ENCODE results near the gene ITIH6.
"Not testable (repeated sequence)": the region's sequence is repeated elsewhere in the genome, so short reads cannot be mapped to it uniquely, and the experiment has no call there.

Gene ITIH6

GRCh38 chrX:54798137-54798536 is at the start of gene ITIH6:
Gene ITIH6, minus strand, starts transcription at chrX:54798255. Its CDS starts 45 bp downstream, at chrX:54798210.
- DNase-seq = no peak

GRCh38 chrX:54847700-54848099 is 49.6 kb upstream of the ITIH6 start:
- DNase-seq = not testable (repeated sequence)

DNA sequence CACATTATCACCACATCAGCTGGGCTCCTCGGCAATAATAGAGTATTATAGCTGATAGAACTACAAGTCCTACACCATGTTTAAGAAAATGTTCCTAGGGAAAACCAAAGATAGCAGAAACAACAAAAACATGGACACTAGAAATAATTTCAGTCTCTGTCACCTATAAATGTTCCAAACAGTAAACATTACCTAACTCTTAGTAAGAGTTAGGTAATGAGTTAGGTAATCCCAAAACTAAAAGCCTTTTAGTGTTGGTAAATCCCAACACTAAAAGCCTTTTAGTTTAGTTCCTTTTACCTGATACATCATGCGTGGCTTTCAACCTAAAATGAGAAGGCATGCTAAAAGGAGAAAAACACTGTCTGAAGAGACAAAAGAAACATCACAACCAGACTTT is 45.0 kb upstream of the ITIH6 start:
- DNase-seq = no peak

DNA sequence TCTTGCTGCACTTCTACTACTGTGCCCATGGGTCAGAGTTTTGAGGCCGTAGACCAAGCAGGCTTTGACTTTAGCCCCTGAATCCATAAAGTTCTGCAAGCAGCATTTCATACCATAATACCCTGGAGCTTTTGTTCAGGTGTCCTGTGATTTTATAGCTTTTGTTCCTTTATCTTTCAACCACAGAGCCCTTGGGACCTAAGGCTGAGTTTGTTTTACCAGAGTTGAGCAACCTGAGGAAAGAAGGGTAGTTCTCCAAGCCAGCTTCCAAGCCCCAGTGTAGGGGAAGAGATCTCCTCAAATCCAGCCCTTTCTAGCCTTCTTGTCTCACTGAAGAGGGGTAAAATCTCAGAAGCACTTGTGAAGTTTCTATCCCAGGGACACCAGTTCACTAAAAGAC is 44.6 kb upstream of the ITIH6 start:
- no peak for DNase-seq

DNA sequence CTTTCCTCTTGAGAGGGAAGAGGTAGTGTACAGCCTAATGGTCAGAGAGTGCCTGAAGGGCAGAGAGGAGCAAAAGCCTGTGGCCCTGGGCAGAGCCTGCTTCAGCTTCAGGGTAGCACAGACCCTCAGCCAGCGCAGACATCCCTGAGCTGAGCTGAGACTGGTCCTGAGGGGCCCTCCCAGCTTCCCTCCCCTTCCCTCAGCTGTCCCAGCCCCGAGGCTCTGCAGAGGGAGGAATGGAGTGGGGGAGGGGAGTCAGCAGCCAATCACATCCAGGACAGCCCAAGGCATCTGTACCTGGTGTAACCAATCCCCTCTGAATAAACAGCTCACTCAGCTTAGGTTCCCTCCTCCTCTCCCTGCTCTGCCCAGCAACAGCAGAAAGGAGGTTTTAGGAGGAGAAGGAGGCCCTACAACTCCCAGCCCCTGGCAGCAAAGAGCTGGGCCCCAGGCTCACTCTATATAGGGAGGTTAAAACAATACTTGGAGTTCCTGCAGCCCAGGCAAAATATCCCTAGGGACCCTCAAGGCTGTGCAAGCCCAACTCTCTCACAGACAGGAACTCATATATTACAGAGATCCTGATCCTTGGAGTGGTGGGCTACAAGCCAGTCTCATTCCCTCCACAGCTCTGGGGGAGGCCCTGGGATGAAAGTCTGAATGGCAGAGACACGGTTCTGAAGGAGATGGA is 43.3 kb upstream of the ITIH6 start:
- DNase-seq = not testable (repeated sequence)

- DNase-seq = no peak
These were observed 40.5 kb upstream of the ITIH6 start for GRCh38 chrX:54838583-54838982.

- DNase-seq = no peak
These were observed 28.5 kb upstream of the ITIH6 start for GRCh38 chrX:54826598-54826997.

DNA sequence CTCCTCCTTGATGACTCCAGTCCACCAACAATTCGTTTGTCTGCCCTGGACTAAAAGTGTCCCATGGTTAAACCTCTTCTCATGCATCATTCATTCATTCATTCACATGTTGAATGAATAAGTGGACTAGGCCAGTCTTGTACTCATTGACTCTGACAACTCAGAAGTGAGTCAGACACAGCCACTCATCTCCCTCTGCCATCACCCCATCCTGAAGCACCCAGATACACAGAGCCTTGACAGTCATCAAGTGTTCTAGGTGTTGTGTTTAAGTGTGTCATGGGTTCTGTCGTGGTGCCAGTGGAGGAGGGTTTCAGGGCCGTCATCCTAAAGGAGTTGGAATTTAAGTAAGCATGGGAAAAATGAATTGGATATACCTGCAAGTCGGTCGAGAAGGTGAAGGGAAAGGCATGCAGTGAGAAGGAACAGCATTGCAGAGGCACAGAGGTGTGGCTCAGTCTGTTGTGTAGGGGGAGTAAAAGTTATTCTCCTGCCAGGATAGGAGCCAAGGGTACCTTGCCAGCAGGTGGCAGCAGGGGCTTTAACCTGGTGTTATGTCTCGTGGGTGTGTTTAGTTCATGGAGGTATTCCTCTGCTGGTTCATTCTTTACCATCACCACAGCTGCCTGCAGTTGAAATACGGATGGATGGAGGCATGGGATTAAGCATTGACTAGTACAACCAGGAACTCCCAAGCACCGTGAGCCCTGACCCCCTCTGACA is 27.8 kb upstream of the ITIH6 start:
- no peak for DNase-seq

DNA sequence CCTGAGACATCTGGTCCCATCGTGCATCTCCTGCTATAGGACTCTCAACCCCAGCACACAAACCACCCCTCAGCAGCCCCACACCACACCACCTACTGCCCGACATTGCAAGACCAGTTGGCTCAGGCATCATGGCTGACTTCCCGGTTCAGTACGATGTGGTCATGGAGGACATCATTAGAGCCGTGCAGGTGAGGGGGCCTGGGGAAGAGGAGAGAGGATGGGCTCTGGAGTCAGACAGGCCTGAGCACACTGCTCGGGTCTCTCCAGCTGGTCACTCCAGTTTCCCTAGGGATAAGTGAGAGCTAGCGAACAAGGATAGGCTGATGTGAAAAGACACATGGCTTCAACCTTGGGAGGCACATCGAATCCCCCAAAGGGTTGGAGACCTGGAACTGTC is 26.7 kb upstream of the ITIH6 start:
- no peak for DNase-seq

DNA sequence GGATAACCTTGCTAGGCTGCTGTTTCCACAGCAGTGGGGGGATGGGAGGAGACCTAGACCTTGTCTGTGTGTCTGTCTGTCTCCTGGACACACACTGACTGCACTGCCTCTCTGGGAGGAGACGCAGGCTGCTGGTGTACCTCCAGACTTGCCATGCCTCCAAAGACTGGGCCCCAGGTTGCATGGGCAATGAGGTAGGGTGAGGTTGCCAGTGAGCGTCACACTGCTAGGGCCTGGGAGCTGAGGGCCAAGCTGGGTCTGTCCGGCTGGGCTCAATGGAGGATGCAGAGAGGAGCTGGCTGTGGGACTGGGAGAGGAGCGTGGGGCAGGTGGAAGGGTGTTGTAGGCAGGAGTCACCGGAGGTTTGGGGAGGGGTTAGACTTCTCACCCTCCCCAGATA is 26.1 kb upstream of the ITIH6 start:
- DNase-seq = no peak

- no peak for DNase-seq
These were observed 23.3 kb upstream of the ITIH6 start for GRCh38 chrX:54821310-54821709.

GRCh38 chrX:54820737-54821136 is 22.7 kb upstream of the ITIH6 start:
- no peak for DNase-seq

- DNase-seq = no peak
These were observed 21.1 kb upstream of the ITIH6 start for GRCh38 chrX:54819201-54819600.

GRCh38 chrX:54818221-54818620 is 20.2 kb upstream of the ITIH6 start:
- no peak for DNase-seq

DNA sequence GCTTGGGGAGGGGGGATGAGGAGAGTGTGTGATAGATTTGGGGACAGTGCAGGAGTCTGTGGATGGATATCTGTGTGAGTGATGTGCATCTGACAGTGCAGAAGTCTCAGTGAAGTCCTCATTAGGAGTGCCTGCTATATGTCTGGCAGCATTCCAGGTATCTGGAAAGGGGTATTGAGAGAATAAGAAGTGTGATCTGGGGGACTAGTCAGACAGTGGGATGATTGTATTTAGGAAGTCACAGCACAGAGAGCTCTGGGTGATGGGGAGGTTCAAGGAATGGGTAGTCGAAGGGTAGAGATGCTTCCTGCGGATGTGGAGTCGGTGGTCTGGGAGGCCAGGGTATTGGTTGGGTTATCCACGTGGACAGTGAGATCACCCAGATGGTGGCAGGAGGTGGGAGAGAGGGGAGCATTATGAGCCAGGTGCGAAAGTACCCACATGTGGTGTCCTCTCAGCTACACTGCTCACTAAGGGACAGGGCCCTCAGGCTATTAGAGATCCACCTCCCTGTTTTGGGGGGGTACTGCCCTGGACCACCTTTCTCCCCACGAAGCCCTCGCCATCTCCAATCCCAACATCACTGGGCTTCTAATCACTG is 19.3 kb upstream of the ITIH6 start:
- DNase-seq = no peak

DNA sequence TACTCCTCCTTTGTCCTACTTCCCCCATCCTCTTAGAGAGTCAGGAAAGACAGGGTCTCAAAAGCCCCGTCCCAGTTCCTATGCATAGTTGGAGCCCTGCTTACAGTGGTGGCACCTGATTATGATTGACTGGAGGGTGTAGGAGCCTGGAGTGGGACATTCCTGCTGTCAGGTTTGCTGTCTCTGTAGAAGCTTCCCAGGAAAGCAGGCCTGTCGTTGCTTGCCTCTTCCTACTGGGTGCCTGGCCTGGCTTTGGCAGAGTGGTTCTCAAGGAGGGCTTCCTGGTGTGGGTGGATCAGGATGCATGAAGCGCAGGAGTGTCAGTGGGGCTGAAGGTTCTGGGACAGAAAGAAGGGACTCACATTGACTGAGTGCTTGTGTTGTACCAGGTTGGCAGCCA is 14.3 kb upstream of the ITIH6 start:
- DNase-seq = no peak

GRCh38 chrX:54811301-54811885 is 13.3 kb upstream of the ITIH6 start:
- no peak for DNase-seq

DNA sequence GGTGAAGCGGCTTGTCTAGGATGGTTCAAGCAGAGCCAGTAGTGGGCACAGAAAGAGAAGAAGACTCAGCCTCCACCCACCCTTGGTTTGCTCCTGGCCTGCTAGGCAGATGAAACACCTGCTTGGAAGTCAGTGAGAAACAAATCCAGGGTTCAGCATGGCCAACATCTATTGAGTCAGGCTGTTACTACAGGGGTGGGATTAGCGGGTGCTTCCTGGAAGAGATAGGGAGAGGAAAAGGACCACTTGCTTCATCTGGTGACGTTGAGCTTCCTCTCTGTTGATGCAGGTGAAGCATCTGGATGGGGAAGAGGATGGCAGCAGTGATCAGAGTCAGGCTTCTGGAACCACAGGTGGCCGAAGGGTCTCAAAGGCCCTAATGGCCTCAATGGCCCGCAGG is 12.5 kb upstream of the ITIH6 start:
- DNase-seq = no peak

- peak; percentile 76 for DNase-seq
These were observed 10.8 kb upstream of the ITIH6 start for GRCh38 chrX:54808605-54809483.

- peak; percentile 3 for DNase-seq
These were observed 10.1 kb upstream of the ITIH6 start for GRCh38 chrX:54808109-54808604.

DNA sequence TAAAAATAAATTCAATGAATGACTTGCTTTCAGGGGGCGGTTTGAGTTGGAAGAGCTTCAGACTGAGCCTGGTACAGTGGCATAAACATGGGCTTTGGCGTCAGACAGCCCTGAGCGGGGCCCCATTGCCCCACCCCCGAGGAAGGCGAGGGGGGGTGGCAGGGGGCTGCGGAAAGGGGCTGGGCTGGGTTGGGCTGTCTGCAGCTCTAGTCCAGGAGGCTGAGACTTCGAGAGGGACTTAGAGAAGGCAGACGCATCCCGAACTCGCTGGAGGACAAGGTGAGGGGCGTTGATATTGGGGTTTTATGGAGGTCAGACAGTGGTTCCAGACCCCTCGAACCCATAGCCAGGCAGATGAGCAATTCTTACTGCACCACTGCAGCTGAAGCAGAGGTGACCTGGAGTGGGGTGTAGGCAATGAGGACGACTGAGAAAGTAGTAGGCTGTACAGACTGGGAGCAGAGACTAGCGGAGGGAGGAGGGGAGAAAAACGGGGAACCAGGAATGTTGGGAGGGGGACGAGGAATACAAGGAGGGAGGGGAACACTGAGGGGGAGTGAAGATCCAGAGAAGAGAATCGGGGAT is 9.6 kb upstream of the ITIH6 start, which contains the start of gene MAGED2:
Gene MAGED2, plus strand, starts transcription at position 222 of the 585 bp plus-strand sequence. CDS start 1,587 bp downstream, outside the sequence.
- DNase-seq = no peak

DNA sequence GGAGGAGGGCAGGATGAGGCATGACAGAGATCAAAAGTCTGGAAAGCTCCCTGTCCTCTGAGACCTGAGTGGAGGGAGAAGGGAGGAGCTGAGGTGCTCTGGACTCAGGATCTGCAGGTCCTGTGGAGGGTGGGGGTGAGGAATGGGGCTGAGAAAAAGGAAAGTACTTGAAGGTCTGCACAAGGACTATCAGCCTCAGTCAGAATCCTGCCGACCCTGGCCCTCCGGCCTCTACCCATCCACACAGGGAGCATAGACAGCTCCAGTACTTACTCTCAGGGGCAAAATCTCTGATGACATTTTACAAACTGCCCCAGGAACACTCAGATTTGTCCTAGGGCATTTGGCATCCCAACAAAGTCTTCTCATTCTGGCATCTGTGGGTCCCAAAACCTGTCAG is 991 bp upstream of the ITIH6 start:
- no peak for DNase-seq
